Erythroblast (primary cell): ENCODE data around the gene YBX1.

Experiments
- GATA1 ChIP-seq: IDR thresholded peaks from 2 replicates; pipeline ENCODE4 v1.6.1; 2011; ENCODE audit warnings: low read depth, mild to moderate bottlenecking, control low read depth, low read length, moderate library complexity
- POLR2A ChIP-seq: IDR thresholded peaks from 2 replicates; pipeline ENCODE4 v1.6.1; 2011; ENCODE audit warnings: mild to moderate bottlenecking, low read length

GRCh38 chr1:42735056-42735455 lies 52.8 kb downstream of the YBX1 start:
- TF ChIP-seq POLR2A (no peak), GATA1 (no peak)
